ENCODE measurements around the gene LBH. TPM values are rescaled to one million over a fixed set of nuclear protein-coding genes. Genes with fewer than 3 reads are reported as not detected.
"Not testable (repeated sequence)": the region's sequence is repeated elsewhere in the genome, so short reads cannot be mapped to it uniquely, and the experiment has no call there.

The LBH gene
- polyA plus RNA-seq, 3 donors, result 89.0 to 117 (median 98.0) TPM

- no peak for DNase-seq
These were observed 23.3 kb downstream of the LBH start for GRCh38 chr2:30254685-30255001.

- DNase-seq, result no peak
These were observed 23.7 kb downstream of the LBH start for GRCh38 chr2:30255026-30255425.

DNA sequence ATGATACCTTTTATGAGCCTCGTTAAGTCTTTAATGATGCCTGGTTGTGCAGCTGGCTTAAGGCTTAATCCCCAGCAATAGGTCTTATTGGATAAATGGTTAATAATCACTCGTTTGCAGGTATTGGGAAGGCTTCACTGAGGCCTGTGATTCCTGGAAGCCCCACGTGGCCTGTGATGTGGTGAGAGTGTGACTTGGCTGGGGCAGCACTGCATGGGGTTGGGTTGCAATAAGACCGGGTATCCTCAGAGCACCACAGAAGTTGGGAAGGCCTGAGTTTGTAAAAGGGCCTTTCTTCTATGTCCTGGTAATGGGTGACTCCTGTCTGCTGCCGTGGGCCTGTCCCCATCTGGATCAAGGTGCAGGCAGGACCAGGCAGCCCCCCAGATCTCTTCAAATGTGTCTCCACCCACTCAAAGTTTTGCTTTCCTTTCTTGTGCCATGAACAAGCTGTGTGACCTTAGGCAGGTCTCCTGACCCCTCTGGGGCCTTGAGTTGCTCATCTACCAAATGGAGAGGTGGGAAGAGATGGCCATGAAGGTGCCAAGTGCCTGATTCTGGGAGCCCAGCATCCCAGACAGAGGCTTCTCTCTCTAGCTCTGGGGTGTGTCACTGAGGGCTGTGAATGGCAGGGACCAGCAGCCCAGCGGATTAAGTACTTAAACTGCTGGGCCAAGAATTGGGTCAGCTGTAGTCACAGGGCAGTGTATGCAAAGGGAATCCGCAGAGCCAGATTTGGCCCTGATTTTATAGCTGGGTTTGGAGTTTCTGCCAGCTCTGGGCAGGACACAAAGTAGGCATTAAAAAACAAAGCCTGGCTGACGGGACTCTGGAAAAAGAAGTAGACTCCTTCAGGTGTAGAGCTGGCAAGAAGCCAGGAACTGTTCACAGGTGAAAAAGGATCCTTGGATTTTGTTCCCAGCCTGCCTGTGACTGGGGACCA is 24.4 kb downstream of the LBH start:
- no peak for DNase-seq

DNA sequence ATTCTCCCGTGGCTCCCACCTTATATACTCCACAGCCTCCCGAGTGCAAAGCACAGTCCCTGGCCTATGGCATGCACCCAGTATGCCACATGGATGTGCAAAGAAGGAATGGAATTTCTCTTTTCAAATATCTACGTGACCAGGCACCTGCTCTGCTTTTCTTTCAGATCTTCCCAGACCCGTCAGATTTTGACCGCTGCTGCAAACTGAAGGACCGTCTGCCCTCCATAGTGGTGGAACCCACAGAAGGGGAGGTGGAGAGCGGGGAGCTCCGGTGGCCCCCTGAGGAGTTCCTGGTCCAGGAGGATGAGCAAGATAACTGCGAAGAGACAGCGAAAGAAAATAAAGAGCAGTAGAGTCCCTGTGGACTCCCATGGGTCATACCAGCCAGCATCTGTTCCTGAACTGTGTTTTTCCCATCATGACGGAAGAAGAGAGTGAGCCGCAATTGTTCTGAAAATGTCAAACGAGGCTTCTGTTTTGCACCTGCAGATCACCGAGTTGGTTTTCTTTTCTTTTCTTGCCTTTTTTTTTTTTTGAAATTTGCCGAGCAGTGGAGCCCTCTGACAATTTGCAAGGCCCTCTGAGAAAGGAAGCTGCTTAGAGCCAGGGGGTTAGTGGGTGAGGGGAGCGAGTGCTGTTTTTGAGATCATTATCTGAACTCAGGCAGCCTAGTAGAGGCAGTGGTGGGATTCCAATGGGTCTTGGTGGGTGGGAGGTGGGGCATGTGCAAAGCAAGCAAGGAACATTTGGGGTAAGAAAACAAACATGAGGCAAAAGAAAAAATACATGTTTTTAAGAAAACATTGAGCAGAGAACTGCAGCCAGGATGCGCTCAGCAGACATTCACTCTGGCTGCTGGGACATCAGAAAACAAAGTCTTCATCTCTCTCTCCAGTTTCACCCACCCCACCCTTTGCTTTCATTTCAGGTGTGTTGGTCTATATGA is 26.2 kb downstream of the LBH start:
- no peak for DNase-seq

- no peak for DNase-seq
These were observed 27.7 kb downstream of the LBH start for GRCh38 chr2:30259071-30259470.

DNA sequence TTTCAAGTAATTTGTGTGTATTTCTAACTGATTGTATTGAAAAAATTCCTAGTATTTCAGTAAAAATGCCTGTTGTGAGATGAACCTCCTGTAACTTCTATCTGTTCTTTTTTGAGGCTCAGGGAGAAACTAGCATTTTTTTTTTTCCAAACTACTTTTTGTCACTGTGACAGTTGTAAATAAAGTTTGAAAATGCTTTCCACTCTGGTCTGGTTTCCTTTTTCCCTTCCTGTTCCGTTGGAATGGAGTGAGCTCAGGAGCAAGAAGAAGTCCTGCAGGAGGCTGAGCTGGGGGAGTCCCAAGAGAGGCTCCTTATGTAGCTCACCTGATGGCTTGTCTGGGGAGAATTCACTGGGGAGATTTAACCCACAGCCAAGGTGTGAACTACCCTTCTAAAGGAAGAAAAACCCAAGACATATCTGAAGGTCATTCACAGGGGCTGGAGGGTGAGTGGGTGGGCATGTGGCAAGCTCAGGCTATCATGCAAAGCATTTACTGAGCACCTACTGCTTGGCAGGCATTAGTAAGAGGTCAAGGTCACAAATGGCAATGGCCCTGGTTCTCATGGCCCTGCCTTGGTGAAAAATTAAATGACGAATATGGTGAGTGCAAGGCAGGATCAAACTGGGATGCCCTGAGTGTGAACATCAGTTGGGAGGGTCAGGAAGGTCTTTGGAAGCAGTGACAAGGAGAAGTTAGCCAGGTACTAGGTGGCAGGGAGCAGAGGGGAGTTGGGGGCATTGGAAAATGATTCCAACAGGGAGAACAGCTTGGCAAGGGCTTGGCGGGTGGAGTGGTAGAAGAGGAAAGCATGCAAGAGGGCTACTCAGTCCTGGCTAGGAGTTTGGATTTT is 28.7 kb downstream of the LBH start:
- DNase-seq, result no peak

DNA sequence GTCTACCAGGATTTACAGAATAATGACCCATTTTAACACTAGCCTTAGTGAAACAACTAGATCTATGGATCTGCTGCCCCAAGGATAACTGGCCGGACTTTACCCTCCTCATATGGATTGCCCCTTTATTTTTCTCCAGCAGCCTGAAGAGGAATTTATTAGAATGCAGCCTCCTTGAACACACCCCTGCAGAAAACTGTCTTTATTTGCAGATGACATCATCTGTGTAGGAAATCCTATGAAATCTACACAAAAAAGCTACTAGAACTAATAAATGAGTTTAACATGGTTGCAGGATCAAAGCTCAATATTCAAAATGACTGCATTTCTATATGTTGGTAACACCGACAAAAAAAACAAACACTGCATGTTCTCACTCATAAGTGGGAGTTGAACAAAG is 29.6 kb downstream of the LBH start:
- DNase-seq, result no peak

GRCh38 chr2:30261695-30262211 is 30.4 kb downstream of the LBH start:
- no peak for DNase-seq

- no peak for DNase-seq
These were observed 31.5 kb downstream of the LBH start for GRCh38 chr2:30262716-30263309.

DNA sequence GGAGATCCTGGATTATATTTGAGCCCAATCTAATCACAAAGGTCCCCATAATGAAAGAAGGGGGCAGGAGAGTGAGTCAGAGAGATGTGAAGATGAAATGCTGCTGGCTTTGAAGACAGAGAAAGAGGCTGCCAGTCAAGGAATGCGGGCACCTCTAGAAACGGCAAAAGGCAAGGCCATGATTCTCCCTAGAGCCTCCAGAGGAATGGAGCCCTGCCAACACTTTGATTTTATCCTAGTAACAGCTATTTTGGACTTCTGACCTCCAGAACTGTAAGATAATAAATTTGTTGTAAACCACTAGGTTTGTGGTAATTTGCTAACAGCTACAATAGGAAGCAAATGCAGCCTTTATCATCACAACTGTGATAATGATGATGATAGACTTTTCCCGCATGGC is 32.9 kb downstream of the LBH start:
- no peak for DNase-seq

GRCh38 chr2:30265052-30266015 is 34.0 kb downstream of the LBH start:
- DNase-seq, result no peak

- no peak for DNase-seq
These were observed 34.8 kb downstream of the LBH start for GRCh38 chr2:30266051-30266621.

- DNase-seq, result no peak
These were observed 35.4 kb downstream of the LBH start for GRCh38 chr2:30266705-30267104.

DNA sequence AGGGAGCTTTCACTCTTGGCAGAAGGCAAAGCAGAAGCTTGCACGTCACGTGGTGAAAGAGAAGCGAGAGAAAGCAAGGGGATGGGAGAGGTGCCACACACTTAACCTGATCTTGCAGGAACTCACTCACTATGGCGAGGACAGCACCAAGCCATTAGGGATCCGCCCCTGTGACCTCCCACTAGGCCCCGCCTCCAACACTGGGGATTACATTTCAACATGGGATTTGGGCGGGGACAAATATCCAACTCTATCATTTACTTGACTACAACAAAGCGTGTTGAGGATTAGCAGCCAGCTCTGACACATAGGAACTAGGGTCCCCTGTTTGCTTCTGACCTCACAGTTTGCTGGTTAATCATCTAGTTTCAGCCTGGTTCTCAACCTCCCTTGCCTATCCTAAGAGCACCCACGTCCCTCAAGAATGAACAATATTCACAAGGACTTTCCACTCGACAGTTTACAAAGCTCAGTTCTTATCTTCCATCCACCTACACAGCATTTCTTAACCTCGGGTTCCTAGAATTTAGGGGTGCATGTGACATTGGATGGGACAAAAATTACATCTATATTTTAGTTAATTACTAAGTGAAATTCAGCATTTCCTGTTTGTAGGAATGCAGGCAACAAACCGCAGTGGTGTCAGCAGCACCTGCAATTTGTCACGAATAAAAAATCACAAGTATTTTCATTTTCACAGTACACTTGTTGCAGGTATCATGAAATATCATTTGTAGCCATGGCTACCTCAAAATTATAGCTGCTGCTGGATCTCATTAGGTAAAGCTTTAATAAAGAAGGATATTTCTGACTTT is 36.0 kb downstream of the LBH start:
- DNase-seq, result no peak

DNA sequence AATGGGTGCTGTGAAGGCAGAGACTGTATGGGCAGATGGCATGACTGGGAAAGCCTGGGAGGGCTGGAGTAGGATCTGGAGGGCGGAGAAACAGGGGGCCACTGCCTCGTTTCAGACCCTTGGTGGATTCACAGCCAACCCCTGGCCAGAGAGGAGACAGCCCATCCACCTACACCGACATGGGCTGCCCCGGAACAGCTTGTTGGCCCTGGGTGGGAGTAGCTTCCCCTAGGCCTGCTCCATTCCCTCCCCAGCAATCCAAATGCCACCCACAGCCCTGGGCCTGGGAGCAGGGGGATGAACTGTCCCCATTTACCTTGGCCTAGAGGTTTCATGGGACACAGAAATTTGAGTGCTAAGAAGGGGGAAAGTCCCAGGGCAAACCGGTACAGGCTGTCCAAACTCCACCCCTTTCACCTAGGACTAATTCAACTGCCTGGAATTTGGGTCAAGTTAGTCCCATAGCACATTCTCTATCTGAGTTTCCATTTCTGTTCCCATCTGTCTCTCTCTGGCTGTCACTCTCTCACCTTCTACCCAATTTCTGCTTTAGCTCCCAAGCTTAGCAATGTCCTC is 37.0 kb downstream of the LBH start:
- DNase-seq, result no peak

- not testable (repeated sequence) for DNase-seq
These were observed 37.9 kb downstream of the LBH start for GRCh38 chr2:30269114-30269770.

- DNase-seq, result no peak
These were observed 38.4 kb downstream of the LBH start for GRCh38 chr2:30269771-30270145.

- no peak for DNase-seq
These were observed 38.8 kb downstream of the LBH start for GRCh38 chr2:30270166-30270565.
